HG02642 (cell line): ENCODE measurements around the gene SYT7.

Source experiments
- ATAC-seq: cut with Tn5 transposase; IDR thresholded peaks from one replicate; pipeline ENCODE4 v1.9.1; 2021; ENCODE audit warnings: mild to moderate bottlenecking; ENCODE audit not compliant: unreplicated experiment, poor library complexity

Gene SYT7

GRCh38 chr11:61540528-61540927 is 40.3 kb downstream of the SYT7 start:
- no peak for ATAC-seq

DNA sequence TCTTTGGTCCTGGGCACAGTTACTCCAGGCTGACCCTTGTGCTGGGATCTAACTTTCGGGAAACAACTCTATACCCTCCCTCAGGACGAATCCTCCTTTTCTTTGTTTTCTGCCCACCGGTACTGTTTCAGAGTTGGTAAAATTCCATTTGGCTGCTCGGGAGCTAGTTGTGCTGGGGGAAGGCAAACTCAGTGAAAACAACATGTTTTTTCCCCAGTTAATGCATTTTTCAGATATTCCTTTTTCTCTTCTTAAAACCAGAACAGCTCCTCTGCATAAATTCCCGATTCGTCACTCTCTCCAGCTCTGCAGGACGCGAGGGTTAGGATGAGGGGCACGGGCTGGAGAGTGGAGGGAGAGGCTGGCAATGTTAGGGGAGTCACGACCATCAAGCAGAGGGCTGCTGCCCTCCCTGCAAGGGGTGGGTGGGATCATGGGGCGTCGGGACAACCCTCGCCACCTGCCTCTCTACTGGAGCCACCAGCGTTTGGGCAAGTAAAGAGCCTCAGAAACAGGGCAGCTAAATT is 41.0 kb downstream of the SYT7 start:
- ATAC-seq, result no peak

DNA sequence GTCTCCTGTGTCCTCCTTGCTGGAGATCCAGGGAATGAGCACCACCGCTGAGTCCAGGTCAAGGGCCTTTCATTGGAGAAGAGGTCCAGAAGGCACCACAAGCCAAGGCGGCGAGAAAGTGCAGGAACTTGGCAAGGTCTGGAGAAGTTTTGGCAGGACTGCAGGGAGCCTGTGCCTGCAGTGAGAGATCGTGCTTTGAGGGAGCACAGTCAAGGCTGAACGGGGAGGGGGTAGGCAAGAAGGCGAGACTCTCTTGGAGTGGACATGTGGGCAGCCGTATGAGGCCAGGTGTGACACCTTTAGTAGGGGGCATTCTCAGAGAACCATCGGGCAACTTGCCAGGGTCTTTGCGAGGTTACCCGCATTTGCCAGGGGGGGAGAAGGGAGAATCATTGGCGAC is 41.9 kb downstream of the SYT7 start:
- no peak for ATAC-seq

DNA sequence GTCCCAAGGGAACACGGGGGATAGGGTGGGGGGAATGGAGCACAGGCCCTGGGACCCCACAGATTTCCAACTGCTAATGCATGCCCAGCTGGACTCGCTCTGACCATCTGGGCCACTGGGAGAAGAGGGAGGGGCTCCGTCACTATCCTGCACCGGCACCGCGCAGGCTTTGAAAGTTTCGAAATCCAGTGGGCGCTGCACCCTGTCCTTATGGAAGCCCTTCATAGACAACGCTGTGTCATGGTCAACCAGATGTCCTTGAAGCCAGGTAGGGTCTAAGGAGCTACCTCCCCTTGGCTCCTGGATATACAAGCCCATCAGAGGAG is 42.3 kb downstream of the SYT7 start:
- ATAC-seq, result no peak

GRCh38 chr11:61537326-61537725 is 43.5 kb downstream of the SYT7 start:
- ATAC-seq, result no peak

DNA sequence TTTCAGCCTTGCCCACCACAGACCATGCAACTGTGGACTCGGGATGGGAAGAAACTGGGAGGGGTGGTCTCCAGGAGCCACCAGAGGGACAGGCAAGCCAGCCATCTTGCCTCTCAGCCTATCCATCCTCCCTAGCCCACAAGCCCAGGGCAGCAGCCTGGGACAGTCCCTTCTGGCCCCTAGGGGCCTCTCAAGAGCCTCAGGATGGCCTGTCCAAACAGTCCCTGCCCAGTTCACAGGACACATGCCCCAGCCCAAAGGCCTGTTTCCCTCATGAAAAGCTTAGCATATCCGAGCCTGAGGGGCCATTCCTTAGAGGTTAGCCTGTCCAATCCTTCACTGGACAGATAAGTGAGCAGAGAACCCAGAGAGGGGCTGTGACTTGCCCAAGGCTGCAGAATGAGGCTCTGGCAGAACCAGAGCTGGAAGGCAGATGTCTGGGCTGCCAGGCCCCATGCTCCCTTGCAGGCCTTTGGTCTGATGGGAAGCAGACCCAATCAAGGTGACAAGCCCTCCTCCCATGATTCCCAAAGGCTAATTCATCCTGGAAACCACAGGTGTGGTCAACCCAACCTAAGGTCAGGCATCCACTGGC is 44.1 kb downstream of the SYT7 start:
- no peak for ATAC-seq

DNA sequence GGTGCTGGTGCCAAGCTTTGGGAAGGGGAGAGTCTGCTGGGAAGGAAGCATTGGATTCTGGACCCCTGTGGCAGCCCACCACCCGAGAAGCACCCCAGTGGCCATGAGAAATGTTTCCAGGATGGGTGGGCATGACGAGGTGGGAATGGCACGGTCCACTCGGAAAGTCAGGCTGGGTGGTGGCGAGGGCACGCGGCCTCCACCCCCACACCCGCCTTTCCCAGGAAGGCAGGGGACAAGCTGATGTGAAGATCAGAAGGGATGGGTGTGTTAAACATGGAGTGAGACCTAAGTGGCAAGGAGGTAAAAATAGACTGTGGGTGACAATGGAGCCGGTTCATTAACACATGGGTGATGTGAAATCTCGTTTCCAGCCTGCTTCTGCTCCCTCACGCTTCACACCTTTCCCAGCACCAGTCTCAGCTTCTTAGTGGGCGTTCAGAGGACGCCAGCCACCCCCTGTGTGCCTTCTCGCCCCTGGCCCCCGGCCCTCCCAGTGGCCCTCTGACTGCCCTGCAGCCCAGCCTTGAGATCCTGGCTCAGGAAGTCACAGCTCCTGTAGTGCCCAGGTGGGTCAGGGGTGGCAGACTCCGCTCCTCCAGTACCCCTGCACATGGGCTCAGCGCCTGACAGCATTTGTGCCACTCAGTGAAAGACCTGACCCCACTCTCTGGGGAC is 44.7 kb downstream of the SYT7 start:
- ATAC-seq, result no peak

DNA sequence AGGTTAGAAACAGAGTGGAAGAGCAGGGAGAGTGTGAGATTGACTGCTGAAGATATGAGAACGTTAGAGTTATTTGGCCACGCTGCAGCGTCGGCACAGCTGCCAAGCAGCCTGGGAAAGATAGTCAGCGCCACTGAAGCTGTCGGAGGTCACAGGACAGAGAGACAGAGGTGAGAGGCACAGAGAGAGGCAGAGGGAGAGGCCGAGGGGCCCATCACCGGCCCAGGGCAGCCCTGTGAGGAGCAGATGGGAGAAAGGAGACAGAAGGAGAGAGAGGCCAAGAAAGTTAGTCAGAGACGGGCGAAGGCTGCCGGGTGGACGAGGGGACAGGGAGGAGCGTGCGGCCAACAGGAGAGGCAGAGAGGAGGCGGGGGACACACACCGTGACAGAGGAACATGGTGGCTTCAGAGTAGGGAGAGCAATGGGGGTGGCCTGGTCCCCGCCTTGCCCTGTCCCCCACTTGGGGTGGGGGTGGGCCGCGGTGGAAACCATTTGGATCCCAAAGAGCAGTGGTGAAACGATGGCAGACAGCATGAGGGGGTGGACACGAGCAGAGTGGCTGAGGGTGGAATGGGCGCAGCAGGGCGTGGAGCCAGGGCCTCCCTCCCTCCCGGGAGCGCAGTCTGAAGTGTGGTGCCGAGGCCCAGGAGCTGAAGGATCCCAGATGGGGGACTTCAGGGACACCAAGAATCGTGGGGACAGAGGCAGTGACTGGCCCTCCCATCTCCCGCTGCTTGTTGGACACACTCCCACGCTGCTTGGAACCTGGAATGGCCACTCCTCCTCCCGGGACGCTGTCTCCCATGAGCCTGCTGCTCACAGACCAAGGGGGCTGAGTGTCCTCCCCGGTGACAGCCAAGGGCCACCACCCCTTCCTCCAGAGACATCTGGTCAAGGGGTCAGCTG is 45.7 kb downstream of the SYT7 start:
- no peak for ATAC-seq

- ATAC-seq, result no peak
Observed at GRCh38 chr11:61534025-61534932, 46.6 kb downstream of the SYT7 start.

GRCh38 chr11:61533401-61533800 is 47.5 kb downstream of the SYT7 start:
- ATAC-seq, result no peak

GRCh38 chr11:61533039-61533375 is 47.9 kb downstream of the SYT7 start:
- no peak for ATAC-seq

GRCh38 chr11:61532134-61533038 is 48.5 kb downstream of the SYT7 start:
- ATAC-seq, result no peak

DNA sequence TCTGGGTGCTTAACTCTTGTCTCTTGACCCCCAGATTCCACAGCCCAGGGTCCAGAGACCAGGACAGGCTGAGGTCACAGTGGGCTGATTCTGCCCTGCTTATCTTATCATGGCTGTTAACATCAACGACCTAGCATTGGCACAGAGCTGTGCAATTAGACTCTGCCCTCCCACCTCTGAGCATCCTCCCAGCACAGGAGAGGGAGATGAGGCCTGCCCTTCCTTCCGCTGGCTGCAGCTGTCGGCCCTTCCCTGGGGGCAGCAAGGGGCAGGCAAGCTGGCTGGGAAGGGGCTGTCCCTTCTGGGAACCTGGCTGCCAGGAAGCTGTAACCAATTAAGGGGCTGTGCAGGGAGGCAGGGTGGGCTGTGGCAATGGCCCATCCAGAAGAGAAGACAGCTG is 49.8 kb downstream of the SYT7 start:
- ATAC-seq, result no peak

DNA sequence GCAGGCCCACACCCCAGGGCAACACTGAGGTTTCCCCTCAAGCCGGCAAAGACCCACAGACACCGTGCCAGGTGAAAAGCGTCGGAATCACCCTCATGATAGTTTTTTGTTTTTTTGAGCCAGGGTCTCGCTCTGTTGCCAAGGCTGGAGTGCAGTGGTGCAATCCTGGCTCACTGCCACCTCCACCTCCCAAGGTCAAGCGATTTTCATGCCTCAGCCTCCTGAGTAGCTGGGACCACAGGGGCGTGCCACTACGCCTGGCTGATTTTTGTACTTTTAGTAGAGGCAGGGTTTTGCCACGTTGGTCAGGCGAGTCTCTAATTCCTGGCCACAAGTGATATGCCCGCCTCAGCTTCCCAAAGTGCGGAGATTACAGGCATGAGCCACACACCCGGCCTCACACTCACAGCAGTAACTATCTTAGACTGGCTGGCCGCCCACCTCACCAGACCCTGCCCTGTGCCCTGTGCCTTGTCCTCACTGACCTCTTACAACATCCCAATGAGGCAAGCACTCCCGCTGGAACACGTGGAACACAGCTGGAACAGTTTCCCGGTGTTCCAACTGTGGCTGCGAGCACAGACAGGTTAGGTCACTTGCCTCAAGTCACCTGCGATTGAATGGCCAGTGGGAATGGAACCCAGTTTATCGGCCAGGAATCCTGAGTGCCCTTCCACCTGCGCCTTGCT is 51.2 kb downstream of the SYT7 start:
- ATAC-seq, result no peak

DNA sequence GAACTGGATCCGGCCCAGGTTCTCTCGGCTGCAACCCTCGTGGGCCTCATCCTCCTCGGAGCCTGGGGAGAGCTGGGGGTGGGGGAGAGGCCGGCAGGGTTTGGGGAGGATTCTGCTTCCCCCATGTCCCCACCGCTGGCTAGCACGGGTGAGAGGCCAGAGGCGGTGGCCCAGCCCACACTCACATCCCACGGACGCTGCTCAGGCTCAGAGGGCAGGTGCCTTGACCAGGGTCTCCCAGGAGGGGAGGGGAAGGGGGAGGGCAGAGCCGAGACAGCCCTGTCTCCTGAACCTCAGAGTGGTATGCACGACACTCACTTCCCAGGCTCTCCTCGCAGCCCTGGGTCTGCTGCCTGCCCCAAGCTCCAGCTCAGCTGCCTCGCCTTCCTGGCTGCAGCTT is 52.8 kb downstream of the SYT7 start:
- ATAC-seq, result no peak

GRCh38 chr11:61526956-61527731 is 53.7 kb downstream of the SYT7 start:
- ATAC-seq, result no peak

DNA sequence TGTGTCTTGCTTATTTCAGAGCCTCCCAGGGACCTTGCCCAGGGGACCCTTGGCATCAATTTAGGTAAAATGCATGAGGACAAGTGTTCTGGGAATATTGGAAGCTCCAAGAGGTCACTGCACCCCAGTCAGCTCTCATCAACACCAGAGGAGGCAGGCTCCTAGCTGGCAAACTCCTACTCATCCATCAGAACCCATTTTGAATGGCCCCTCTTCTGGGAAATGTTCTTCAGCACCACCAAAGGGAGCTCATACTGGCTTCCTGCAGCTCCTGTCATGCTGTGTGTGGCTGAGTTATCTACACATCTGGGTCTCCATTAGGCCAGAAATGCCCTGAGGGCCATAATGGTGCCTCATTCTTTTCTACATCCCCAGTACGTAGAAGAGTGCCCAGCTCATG is 54.6 kb downstream of the SYT7 start:
- ATAC-seq, result no peak

- no peak for ATAC-seq
Observed at GRCh38 chr11:61524963-61525587, 55.8 kb downstream of the SYT7 start.
